ENCODE data around the gene FAM120B. TPM values are rescaled to one million over a fixed set of nuclear protein-coding genes. Genes with fewer than 3 reads are reported as not detected.

Gene FAM120B
- total and polyA plus RNA-seq, 2 of the 4 experiments (the other 2 are of a cell fraction): 15.3 to 28.0 TPM

- H3K27ac ChIP-seq (ENCODE audit: insufficient read depth, low read length): no peak overlapping the region
- no peak overlapping the region for H3K18ac ChIP-seq (ENCODE audit: low read depth, low read length)
- H2BK15ac ChIP-seq (ENCODE audit: low read depth, low read length): no peak overlapping the region
- H3K4me3 ChIP-seq (ENCODE audit: insufficient read depth, low read depth, low read length): no peak overlapping the region
- no peak overlapping the region for H3K56ac ChIP-seq (ENCODE audit: extremely low read depth, insufficient read depth, low read length)
- H3K9ac ChIP-seq (ENCODE audit: low read depth, low read length): no peak overlapping the region
- H3K14ac ChIP-seq (replicated peaks; ENCODE audit: low read depth, low read length): no peak overlapping the region
- no peak for TF ChIP-seq FOS (IDR thresholded peaks at IDR 0.05; ENCODE audit: low read depth, low read length)
- TF ChIP-seq ELK1 (IDR thresholded peaks at IDR 0.05; ENCODE audit: borderline replicate concordance, low read depth, low read length): no peak
- no peak for TF ChIP-seq RFX5 (IDR thresholded peaks at IDR 0.05; ENCODE audit: low read depth, low read length)
- no peak for TF ChIP-seq MAZ (IDR thresholded peaks at IDR 0.05; ENCODE audit: borderline replicate concordance, low read depth, low read length)
- no peak for TF ChIP-seq MXI1 (IDR thresholded peaks at IDR 0.05; ENCODE audit: borderline replicate concordance, low read depth, low read length)
- no peak for TF ChIP-seq NFE2L2 (IDR thresholded peaks at IDR 0.05; ENCODE audit: low read depth, low read length)
- no peak for TF ChIP-seq SMC3 (IDR thresholded peaks at IDR 0.05; ENCODE audit: low read depth, low read length)
- TF ChIP-seq, protein P1, sequence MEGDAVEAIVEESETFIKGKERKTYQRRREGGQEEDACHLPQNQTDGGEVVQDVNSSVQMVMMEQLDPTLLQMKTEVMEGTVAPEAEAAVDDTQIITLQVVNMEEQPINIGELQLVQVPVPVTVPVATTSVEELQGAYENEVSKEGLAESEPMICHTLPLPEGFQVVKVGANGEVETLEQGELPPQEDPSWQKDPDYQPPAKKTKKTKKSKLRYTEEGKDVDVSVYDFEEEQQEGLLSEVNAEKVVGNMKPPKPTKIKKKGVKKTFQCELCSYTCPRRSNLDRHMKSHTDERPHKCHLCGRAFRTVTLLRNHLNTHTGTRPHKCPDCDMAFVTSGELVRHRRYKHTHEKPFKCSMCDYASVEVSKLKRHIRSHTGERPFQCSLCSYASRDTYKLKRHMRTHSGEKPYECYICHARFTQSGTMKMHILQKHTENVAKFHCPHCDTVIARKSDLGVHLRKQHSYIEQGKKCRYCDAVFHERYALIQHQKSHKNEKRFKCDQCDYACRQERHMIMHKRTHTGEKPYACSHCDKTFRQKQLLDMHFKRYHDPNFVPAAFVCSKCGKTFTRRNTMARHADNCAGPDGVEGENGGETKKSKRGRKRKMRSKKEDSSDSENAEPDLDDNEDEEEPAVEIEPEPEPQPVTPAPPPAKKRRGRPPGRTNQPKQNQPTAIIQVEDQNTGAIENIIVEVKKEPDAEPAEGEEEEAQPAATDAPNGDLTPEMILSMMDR (conservative IDR thresholded peaks at IDR 0.05; ENCODE audit: low read depth, low read length): no peak
- no peak for TF ChIP-seq POLR2A (IDR thresholded peaks at IDR 0.05; ENCODE audit: low read depth, low read length)
- no peak for TF ChIP-seq RCOR1 (IDR thresholded peaks at IDR 0.05; ENCODE audit: insufficient replicate concordance, low read length)
- no peak for TF ChIP-seq CEBPB (IDR thresholded peaks at IDR 0.05; ENCODE audit: low read depth, low read length)
- no peak for TF ChIP-seq BHLHE40 (IDR thresholded peaks at IDR 0.05; ENCODE audit: low read depth, low read length)
- TF ChIP-seq MAFK (IDR thresholded peaks at IDR 0.05; ENCODE audit: low read depth, low read length): no peak
- no peak for TF ChIP-seq CHD1 (IDR thresholded peaks at IDR 0.05; ENCODE audit: low read depth, low read length)
- TF ChIP-seq USF2 (IDR thresholded peaks at IDR 0.05; ENCODE audit: low read depth, low read length): no peak
- no peak for TF ChIP-seq RAD21 (IDR thresholded peaks at IDR 0.05; ENCODE audit: low read length)
- H4K5ac ChIP-seq (ENCODE audit: low read depth, low read length): no peak overlapping the region
- H3K36me3 ChIP-seq (ENCODE audit: control insufficient read depth, insufficient read depth, low read length): peaks cover 41% of the 10 kb centered on the region
- H3K27me3 ChIP-seq (ENCODE audit: control insufficient read depth, insufficient read depth, low read length): no peaks in the 10 kb centered on the region
- ChIA-PET POLR2A (ENCODE audit: unreplicated experiment) (no interaction called here), CTCF (no interaction called here)
- H3K9me3 ChIP-seq (ENCODE audit: control insufficient read depth, insufficient read depth, low read length): no peaks in the 10 kb centered on the region
- no peaks in the 10 kb centered on the region for H4K20me1 ChIP-seq (ENCODE audit: insufficient read depth, low read length)
- H3K79me1 ChIP-seq (ENCODE audit: low read depth in 1 of 2, low read length in 2 of 2): peaks cover 14 to 20% of the 10 kb centered on the region in 2 experiments
- no peak for ATAC-seq (ENCODE audit: low read depth)
- WGBS, 2 experiments (ENCODE audit: extremely low coverage in 2 of 2, insufficient read length in 1 of 2): no CpG with 5 or more reads among the region's 5 CpGs
- no peak overlapping the region for H4K91ac ChIP-seq (ENCODE audit: insufficient read depth, low read depth, low read length)
- no peak overlapping the region for H2AFZ ChIP-seq (replicated peaks; ENCODE audit: low read length, poor library complexity)
- no peak overlapping the region for H3K23ac ChIP-seq (ENCODE audit: low read depth, low read length)
- H2BK5ac ChIP-seq (ENCODE audit: low read depth, low read length, poor library complexity, severe bottlenecking): no peak overlapping the region
- dilution Hi-C loops (cut with HindIII; ENCODE audit: low sequenced_read_pairs, unreplicated experiment) (no loop called here), intact Hi-C loops (cut with micrococcal nuclease) (no loop called here), in situ Hi-C loops (cut with MboI; ENCODE audit: low sequenced_read_pairs) (no loop called here)
- no peak overlapping the region for H2BK120ac ChIP-seq (ENCODE audit: low read depth, low read length)
- no peak overlapping the region for H4K8ac ChIP-seq (ENCODE audit: low read depth in 2 of 2, low read length in 2 of 2)
- H2AK9ac ChIP-seq (replicated peaks; ENCODE audit: low read depth, low read length, poor library complexity): no peak overlapping the region
- H2BK20ac ChIP-seq (ENCODE audit: low read depth, low read length): no peak overlapping the region
- H3K4me2 ChIP-seq (ENCODE audit: low read depth, low read length): no peak overlapping the region
- H2AK5ac ChIP-seq (ENCODE audit: low read depth, low read length): no peak overlapping the region
- peaks cover 20% of the 10 kb centered on the region; the same call in 1 of the 2 replicates for H3K9me1 ChIP-seq (ENCODE audit: insufficient read depth, low read length)
- no peak overlapping the region for H3K4ac ChIP-seq (ENCODE audit: low read depth, low read length)
- no peaks in the 10 kb centered on the region for H3K4me1 ChIP-seq (ENCODE audit: control insufficient read depth, insufficient read depth, low read length)
- DNase-seq: peak; percentile 25
- no TSS peak for BruUV-seq (replicated peaks)
Observed at GRCh38 chr6:170360476-170360875, 53.9 kb downstream of the FAM120B start.
